ENCODE results near the gene PNMA8C. TPM values are rescaled to one million over a fixed set of nuclear protein-coding genes. Genes with fewer than 3 reads are reported as not detected.

PNMA8C gene
- polyA plus RNA-seq, 1 donor (not counting 4 experiments of a cell fraction or from before 2014, with no cell fraction given), result not detected

- DNase-seq (ENCODE audit: low read depth, low spot score) (no peak), FAIRE-seq (no peak)
- dilution Hi-C loops (cut with MboI; ENCODE audit: extremely low pct_ligation_motif_present, low sequenced_read_pairs), result no loop called here
- Histone ChIP-seq H3K4me1 (ENCODE audit: control insufficient read depth, extremely low read depth, insufficient read depth, low read length) (no peaks in the 10 kb centered on the region), H2AFZ (ENCODE audit: control insufficient read depth, low read length) (no peak overlapping the region), H3K9ac (ENCODE audit: control insufficient read depth, extremely low read depth, insufficient read depth, low read length) (no peak overlapping the region), H4K20me1 (ENCODE audit: control insufficient read depth, extremely low read depth, insufficient read depth, low read length) (no peaks in the 10 kb centered on the region), H3K79me2 (ENCODE audit: control insufficient read depth, insufficient read depth, low read length) (no peaks in the 10 kb centered on the region), H3K27ac (ENCODE audit: control insufficient read depth, insufficient read depth, low read length) (no peak overlapping the region), H3K36me3 (ENCODE audit: control insufficient read depth in 2 of 2, extremely low read depth in 1 of 2, insufficient read depth in 2 of 2, low read length in 2 of 2) (peaks cover 21 to 24% of the 10 kb centered on the region in 2 experiments), H3K4me3 (ENCODE audit: control insufficient read depth in 2 of 3, extremely low read depth in 1 of 3, insufficient read depth in 2 of 3, low read depth in 1 of 3, low read length in 3 of 3) (no peak overlapping the region), H3K27me3 (ENCODE audit: control insufficient read depth, extremely low read depth, insufficient read depth, low read length) (no peaks in the 10 kb centered on the region), H3K9me3 (ENCODE audit: control insufficient read depth, low read depth, low read length) (peaks cover 4% of the 10 kb centered on the region), H3K4me2 (ENCODE audit: control insufficient read depth, extremely low read depth, insufficient read depth, low read depth, low read length) (no peak overlapping the region), H3K9me1 (ENCODE audit: control insufficient read depth, extremely low read depth, insufficient read depth, low read length) (no peaks in the 10 kb centered on the region)
- TF ChIP-seq CTCF (optimal IDR thresholded peaks at IDR 0.05 in 1 of 3, IDR thresholded peaks at IDR 0.05 in 1 of 3, conservative IDR thresholded peaks at IDR 0.05 in 1 of 3; ENCODE audit: extremely low read depth in 1 of 3, insufficient read depth in 2 of 3, low read length in 3 of 3) (no peak), EZH2 (IDR thresholded peaks at IDR 0.05; ENCODE audit: low read length) (no peak)
Measured at GRCh38 chr19:46392252-46392801, 36.4 kb downstream of the PNMA8C start.

DNA sequence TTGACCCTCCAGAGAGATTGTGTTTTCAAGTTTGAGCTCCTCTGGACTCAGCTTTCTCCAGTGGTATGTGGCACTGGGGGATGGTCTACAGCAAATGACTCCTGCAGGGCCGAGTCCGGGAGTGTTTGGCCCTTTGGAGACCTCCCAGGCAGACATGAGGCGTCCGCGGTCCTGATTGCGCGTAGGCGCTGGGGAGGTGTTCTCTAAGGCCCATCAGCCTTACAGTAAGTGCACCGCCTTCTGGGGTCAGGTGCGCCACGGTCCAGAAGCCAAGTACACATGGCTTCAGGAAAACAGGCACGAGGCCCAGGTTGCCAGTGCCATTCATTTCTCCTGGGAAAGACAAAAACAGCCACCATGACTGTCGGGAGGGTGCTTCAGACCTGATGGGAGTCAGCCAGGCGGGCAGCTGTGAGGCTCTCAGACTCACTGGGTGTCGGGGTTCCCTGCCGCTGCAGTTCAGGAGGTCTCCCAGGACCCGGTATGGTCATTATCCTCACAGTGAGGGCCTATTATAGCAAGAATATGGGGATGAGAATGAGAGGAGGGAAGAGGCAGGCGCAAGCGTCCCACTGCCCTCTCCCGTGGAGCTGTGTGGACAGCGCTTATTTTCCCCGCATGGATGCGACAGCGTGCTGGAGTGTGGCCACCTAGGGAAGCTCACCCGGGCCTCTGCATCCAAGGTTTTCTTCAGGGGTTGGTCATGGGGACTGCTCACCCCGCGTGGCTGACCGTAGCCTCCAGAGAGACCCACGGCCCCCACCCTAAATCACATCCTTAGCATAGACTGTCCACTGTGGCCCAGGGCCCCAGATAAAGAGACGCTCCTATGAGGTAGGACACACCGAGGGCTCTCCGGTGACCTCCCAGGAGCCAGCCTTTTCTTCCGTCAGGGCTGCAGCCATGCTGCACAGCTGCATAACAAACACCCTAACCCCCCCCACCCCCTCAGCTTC, 37.2 kb downstream of the PNMA8C start:
- Histone ChIP-seq H3K27ac (ENCODE audit: control insufficient read depth, insufficient read depth, low read length) (no peak overlapping the region), H3K79me2 (ENCODE audit: control insufficient read depth, insufficient read depth, low read length) (no peaks in the 10 kb centered on the region), H3K9ac (ENCODE audit: control insufficient read depth, extremely low read depth, insufficient read depth, low read length) (no peak overlapping the region), H3K4me1 (ENCODE audit: control insufficient read depth, extremely low read depth, insufficient read depth, low read length) (no peaks in the 10 kb centered on the region), H3K9me1 (ENCODE audit: control insufficient read depth, extremely low read depth, insufficient read depth, low read length) (no peaks in the 10 kb centered on the region), H3K36me3 (ENCODE audit: control insufficient read depth in 2 of 2, extremely low read depth in 1 of 2, insufficient read depth in 2 of 2, low read length in 2 of 2) (peaks cover 25 to 28% of the 10 kb centered on the region in 2 experiments), H3K27me3 (ENCODE audit: control insufficient read depth, extremely low read depth, insufficient read depth, low read length) (no peaks in the 10 kb centered on the region), H3K4me3 (ENCODE audit: control insufficient read depth in 2 of 3, extremely low read depth in 1 of 3, insufficient read depth in 2 of 3, low read depth in 1 of 3, low read length in 3 of 3) (no peak overlapping the region), H3K9me3 (ENCODE audit: control insufficient read depth, low read depth, low read length) (peaks cover 4% of the 10 kb centered on the region), H3K4me2 (ENCODE audit: control insufficient read depth, extremely low read depth, insufficient read depth, low read depth, low read length) (no peak overlapping the region), H2AFZ (ENCODE audit: control insufficient read depth, low read length) (no peak overlapping the region), H4K20me1 (ENCODE audit: control insufficient read depth, extremely low read depth, insufficient read depth, low read length) (no peaks in the 10 kb centered on the region)
- TF ChIP-seq EZH2 (IDR thresholded peaks at IDR 0.05; ENCODE audit: low read length) (no peak), CTCF (optimal IDR thresholded peaks at IDR 0.05 in 1 of 3, IDR thresholded peaks at IDR 0.05 in 1 of 3, conservative IDR thresholded peaks at IDR 0.05 in 1 of 3; ENCODE audit: extremely low read depth in 1 of 3, insufficient read depth in 2 of 3, low read length in 3 of 3) (no peak)
- no peak for DNase-seq (ENCODE audit: low read depth, low spot score)
- no peak for FAIRE-seq
- dilution Hi-C loops (cut with MboI; ENCODE audit: extremely low pct_ligation_motif_present, low sequenced_read_pairs), result no loop called here
